ENCODE measurements around the gene ZNF783.
"Not testable (repeated sequence)": the region's sequence is repeated elsewhere in the genome, so short reads cannot be mapped to it uniquely, and the experiment has no call there.

ZNF783 gene

GRCh38 chr7:149241696-149242095, 20.3 kb upstream of the ZNF783 start:
- no peak for DNase-seq

- no peak for DNase-seq
These were observed 16.8 kb upstream of the ZNF783 start for GRCh38 chr7:149245244-149245643.

- DNase-seq = no peak
These were observed 16.3 kb upstream of the ZNF783 start for GRCh38 chr7:149245744-149246143.

- no peak for DNase-seq
These were observed 13.2 kb upstream of the ZNF783 start for GRCh38 chr7:149248777-149249176.

GRCh38 chr7:149250151-149250550, 11.8 kb upstream of the ZNF783 start:
- not testable (repeated sequence) for DNase-seq

GRCh38 chr7:149251518-149251917, 10.5 kb upstream of the ZNF783 start:
- not testable (repeated sequence) for DNase-seq

GRCh38 chr7:149252378-149252777, 9.6 kb upstream of the ZNF783 start:
- no peak for DNase-seq

GRCh38 chr7:149253665-149254064, 8.3 kb upstream of the ZNF783 start:
- no peak for DNase-seq

GRCh38 chr7:149254181-149254858, 7.7 kb upstream of the ZNF783 start:
- DNase-seq = no peak

GRCh38 chr7:149255174-149255573, 6.8 kb upstream of the ZNF783 start:
- DNase-seq = no peak

- no peak for DNase-seq
These were observed 5.4 kb upstream of the ZNF783 start for GRCh38 chr7:149256568-149256967.

GRCh38 chr7:149257146-149257545, 4.8 kb upstream of the ZNF783 start:
- DNase-seq = no peak

- no peak for DNase-seq
These were observed 624 bp upstream of the ZNF783 start for GRCh38 chr7:149261316-149261828.

GRCh38 chr7:149266451-149266850, 4.5 kb downstream of the ZNF783 start:
- DNase-seq = no peak

GRCh38 chr7:149267733-149268132, 5.7 kb downstream of the ZNF783 start:
- no peak for DNase-seq

- not testable (repeated sequence) for DNase-seq
These were observed 12.4 kb downstream of the ZNF783 start for GRCh38 chr7:149274424-149274823.

GRCh38 chr7:149277871-149278270, 15.9 kb downstream of the ZNF783 start:
- DNase-seq = no peak

GRCh38 chr7:149278396-149278795, 16.4 kb downstream of the ZNF783 start:
- no peak for DNase-seq

- DNase-seq = no peak
These were observed 17.2 kb downstream of the ZNF783 start for GRCh38 chr7:149279111-149279743.

- no peak for DNase-seq
These were observed 18.2 kb downstream of the ZNF783 start for GRCh38 chr7:149280151-149280550.

- no peak for DNase-seq
These were observed 18.9 kb downstream of the ZNF783 start for GRCh38 chr7:149280661-149281507.

GRCh38 chr7:149281508-149282330, 19.7 kb downstream of the ZNF783 start:
- DNase-seq = no peak

GRCh38 chr7:149282331-149282655, 20.3 kb downstream of the ZNF783 start:
- DNase-seq = no peak
